ENCODE data around the gene MKS1. TPM values are rescaled to one million over a fixed set of nuclear protein-coding genes. Genes with fewer than 3 reads are reported as not detected.

MKS1 gene
- total and polyA plus RNA-seq, 2 of the 8 experiments (the other 6 are each of a cell fraction or from before 2014, with no cell fraction given): 12.0 to 21.7 TPM

- no peak within 1 kb of the TSS for H3K4me3 ChIP-seq (ENCODE audit: extremely low read depth in 1 of 4, insufficient read depth in 2 of 4, low read depth in 3 of 4, low read length in 4 of 4)
- 77% methylated on average over 6 of the region's 6 CpGs; no CpG with 5 or more reads in 1 of the 2 experiments for WGBS, 2 experiments (ENCODE audit: extremely low coverage in 1 of 2, insufficient coverage in 1 of 2, insufficient read length in 1 of 2, insufficient replicate concordance in 2 of 2, low coverage in 1 of 2, low lambda C conversion rate in 2 of 2, missing lambda C conversion rate in 1 of 2)
- TF ChIP-seq NANOG (IDR thresholded peaks at IDR 0.05; ENCODE audit: insufficient read depth, low read depth, low read length, poor library complexity, severe bottlenecking) (no peak), CHD2 (IDR thresholded peaks at IDR 0.05; ENCODE audit: low read length) (no peak), GTF2F1 (IDR thresholded peaks at IDR 0.05; ENCODE audit: borderline replicate concordance, low read depth, low read length) (no peak), RXRA (IDR thresholded peaks at IDR 0.05; ENCODE audit: insufficient read depth, low read depth, low read length) (no peak), BACH1 (IDR thresholded peaks at IDR 0.05; ENCODE audit: low read length) (no peak), SUZ12 (IDR thresholded peaks at IDR 0.05; ENCODE audit: low read length) (no peak), RNF2 (IDR thresholded peaks at IDR 0.05; ENCODE audit: borderline replicate concordance, low read depth, low read length, missing control alignments, poor library complexity, severe bottlenecking) (no peak), SIRT6 (IDR thresholded peaks at IDR 0.05; ENCODE audit: low read length) (no peak), MAFK (IDR thresholded peaks at IDR 0.05; ENCODE audit: low read depth, low read length) (no peak), E2F6 (IDR thresholded peaks at IDR 0.05) (no peak), SP4 (IDR thresholded peaks at IDR 0.05; ENCODE audit: low read length) (no peak), JUND (IDR thresholded peaks at IDR 0.05; ENCODE audit: low read length) (no peak), GABPA (IDR thresholded peaks at IDR 0.05; ENCODE audit: borderline replicate concordance, insufficient read depth, low read length) (no peak), CREB1 (IDR thresholded peaks at IDR 0.05) (no peak), YY1 (IDR thresholded peaks at IDR 0.05; ENCODE audit: low read depth, low read length) (no peak)
Measured at GRCh38 chr17:58192612-58193011, 26.4 kb downstream of the MKS1 start, which contains the start of gene EPX. EPX (plus strand) TSS chr17:58192726; CDS start chr17:58192847, 121 bp downstream.

More at GRCh38 chr17:58192612-58193011, 26.4 kb downstream of the MKS1 start, which contains the start of gene EPX:
- no peak within 1 kb of the TSS for H3K23ac ChIP-seq (ENCODE audit: insufficient read length)
- no peak within 1 kb of the TSS for H3K14ac ChIP-seq (ENCODE audit: insufficient read length)
- H3K27ac ChIP-seq (ENCODE audit: low read depth, low read length): no peak within 1 kb of the TSS
- CTCF ChIA-PET (ENCODE audit: partially characterized antibody): interaction anchor here (0.9 to 3.3 kb wide), 3 partner anchors 8 to 300 kb away, joined by 3 to 32 read pairs (median 3); no protein-coding TSS in a partner anchor
- no peak within 1 kb of the TSS; the same call in 1 of the 2 replicates for H4K8ac ChIP-seq (ENCODE audit: extremely low read depth, insufficient read depth, low read length)
- no peaks in the 10 kb centered on the region for H3K79me2 ChIP-seq (ENCODE audit: control insufficient read depth in 1 of 2, insufficient read depth in 2 of 2, low read length in 2 of 2)
- no peak within 1 kb of the TSS for H3K4ac ChIP-seq (replicated peaks; ENCODE audit: insufficient read length, low read depth, low read length)
- H3K9ac ChIP-seq (replicated peaks in 1 of 4; ENCODE audit: extremely low read depth in 1 of 4, low read depth in 3 of 4, low read length in 3 of 4): no peak within 1 kb of the TSS
- POLR2A ChIA-PET (ENCODE audit: partially characterized antibody): no interaction called here
- H4K20me1 ChIP-seq (replicated peaks in 1 of 2; ENCODE audit: control insufficient read depth in 1 of 2, insufficient read depth in 2 of 2, low read length in 2 of 2): no peaks in the 10 kb centered on the region
- no peak within 1 kb of the TSS for H4K91ac ChIP-seq (replicated peaks; ENCODE audit: insufficient read length, low read length)
- no peak within 1 kb of the TSS for H4K5ac ChIP-seq (ENCODE audit: insufficient read length, low read depth, low read length)
- H2BK15ac ChIP-seq (ENCODE audit: low read length): no peak within 1 kb of the TSS
- no peak within 1 kb of the TSS for H2BK20ac ChIP-seq (ENCODE audit: low read length)
- no peak within 1 kb of the TSS for H3K4me2 ChIP-seq (ENCODE audit: insufficient read depth in 1 of 2, low read depth in 2 of 2, low read length in 2 of 2)
- H3K79me1 ChIP-seq (ENCODE audit: low read depth, low read length): no peaks in the 10 kb centered on the region
- no peaks in the 10 kb centered on the region for H3K27me3 ChIP-seq (replicated peaks in 1 of 4; ENCODE audit: control insufficient read depth in 3 of 4, extremely low read depth in 1 of 4, insufficient read depth in 3 of 4, low read length in 3 of 4)
- no peak within 1 kb of the TSS for H3K56ac ChIP-seq (replicated peaks; ENCODE audit: insufficient read length, low read depth, low read length)
- FAIRE-seq: no peak
- no peak within 1 kb of the TSS for H2BK12ac ChIP-seq (ENCODE audit: low read depth, low read length)
- H2AFZ ChIP-seq (ENCODE audit: low read length): no peak within 1 kb of the TSS
- H2BK5ac ChIP-seq (ENCODE audit: low read depth, low read length): no peak within 1 kb of the TSS
- DNase-seq (ENCODE audit: low read depth in 1 of 2, low spot score in 2 of 2): no peak
- H3K18ac ChIP-seq (ENCODE audit: extremely low read depth, low read length): no peak within 1 kb of the TSS
- no peak within 1 kb of the TSS for H2AK5ac ChIP-seq (ENCODE audit: low read depth, low read length)
- no peak within 1 kb of the TSS for H2BK120ac ChIP-seq (replicated peaks; ENCODE audit: low read depth, low read length)
- no peaks in the 10 kb centered on the region for H3K36me3 ChIP-seq (ENCODE audit: control insufficient read depth in 2 of 4, insufficient read depth in 4 of 4, low read length in 3 of 4)
- no peaks in the 10 kb centered on the region; the same call in 1 of the 2 replicates for H3K23me2 ChIP-seq (ENCODE audit: low read depth, low read length)
- peaks cover 0 to 2% (median 2%) of the 10 kb centered on the region in 4 experiments; a peak in 4 of 7 replicates for H3K4me1 ChIP-seq (replicated peaks in 1 of 4; ENCODE audit: control insufficient read depth in 3 of 4, insufficient read depth in 4 of 4, low read length in 3 of 4)
- H3K9me3 ChIP-seq (ENCODE audit: insufficient read depth in 2 of 2, low read depth in 1 of 2, low read length in 1 of 2): no peaks in the 10 kb centered on the region

Measured in H1 (cell line).